OCI-LY3 (cell line): ENCODE data around the gene CNTN1.

ENCODE experiments used
- H2AFZ ChIP-seq: fragments of 200-600, 300-600 bp; shearing (Covaris generic); 2 replicates; pipeline ENCODE4 v1.6.0; 2014; ENCODE audit warnings: antibody characterized with exemption, low read depth, low read length
- H3K27ac ChIP-seq: fragments of 200-600, 300-600 bp; sonication (generic); 2 replicates; pipeline ENCODE4 v1.5.1; 2014; ENCODE audit warnings: mild to moderate bottlenecking, low read length, moderate library complexity, mixed read lengths
- H3K27me3 ChIP-seq: fragments of 200-600, 300-600 bp; sonication (generic); 2 replicates; pipeline ENCODE4 v1.6.1; 2014; ENCODE audit warnings: low read depth, low read length, mixed read lengths
- H3K36me3 ChIP-seq: fragments of 200-600, 300-600 bp; sonication (generic); replicated peaks from 2 replicates; pipeline ENCODE3; 2014; ENCODE audit warnings: low read depth, low read length, mixed read lengths
- H3K4me1 ChIP-seq: fragments of 300-600, 200-600 bp; sonication (generic); 2 replicates; pipeline ENCODE4 v1.6.1; 2014; ENCODE audit warnings: low read length, mixed read lengths
- H3K4me2 ChIP-seq: fragments of 200-600, 300-600 bp; sonication (generic); 2 replicates; pipeline ENCODE4 v1.6.1; 2014; ENCODE audit warnings: low read length, mixed read lengths
- H3K4me3 ChIP-seq: fragments of 300-600, 200-600 bp; sonication (generic); 2 replicates; pipeline ENCODE4 v1.5.1; 2014; ENCODE audit warnings: antibody characterized with exemption, mild to moderate bottlenecking, low read length, moderate library complexity
- H3K79me2 ChIP-seq: fragments of 300-600, 200-600 bp; shearing (Covaris generic); 2 replicates; pipeline ENCODE4 v1.6.1; 2014; ENCODE audit warnings: mild to moderate bottlenecking, low read length, mixed read lengths
- H3K9ac ChIP-seq: fragments of 300-600, 200-600 bp; shearing (Covaris generic); 2 replicates; pipeline ENCODE4 v1.6.0; 2014; ENCODE audit warnings: mild to moderate bottlenecking, low read length, moderate library complexity
- H3K9me3 ChIP-seq: fragments of 200-600, 300-600 bp; shearing (Covaris generic); 2 replicates; pipeline ENCODE4 v1.6.1; 2014; ENCODE audit warnings: low read length, mixed read lengths; ENCODE audit not compliant: insufficient read depth
- H4K20me1 ChIP-seq: fragments of 200-600, 300-600 bp; sonication (generic); 2 replicates; pipeline ENCODE4 v1.6.1; 2016; ENCODE audit warnings: low read length, mixed read lengths; ENCODE audit not compliant: insufficient read depth
- EZH2phosphoT487 ChIP-seq: fragments of 200-600 bp; shearing (Covaris generic); IDR thresholded peaks from 2 replicates; pipeline ENCODE4 v1.6.1; 2018; ENCODE audit warnings: antibody characterized with exemption, mixed run types, low read depth
- TF ChIP-seq, protein P1 (sequence below): fragments of 200-600, 300-600 bp; sonication (generic); IDR thresholded peaks from 2 replicates; pipeline ENCODE4 v1.5.1; 2014; ENCODE audit warnings: antibody characterized with exemption, low read length, low read depth

The CNTN1 gene

DNA sequence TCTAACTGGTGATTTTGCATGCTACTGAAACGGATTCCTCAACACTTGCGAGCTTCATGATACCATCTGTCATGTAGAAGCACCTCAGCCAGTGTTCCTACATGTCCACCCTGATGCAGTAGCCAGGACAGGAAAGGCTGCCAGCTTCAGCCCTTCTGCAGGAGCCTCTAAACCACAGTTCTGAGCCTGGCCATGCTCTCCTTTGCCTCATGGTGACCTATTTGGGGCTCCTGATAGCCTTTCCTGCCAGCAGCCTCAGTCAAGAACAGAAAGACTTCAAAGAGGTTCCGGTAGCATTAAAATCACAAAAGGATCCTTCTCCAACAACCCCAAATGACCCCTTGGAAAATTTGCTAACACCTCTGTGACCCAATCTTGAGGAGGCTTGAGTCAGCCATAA lies 96.0 kb downstream of the CNTN1 start:
- no peak overlapping the region for H3K4me3 ChIP-seq
- no peak overlapping the region for H3K9ac ChIP-seq
- no peak overlapping the region for H3K4me2 ChIP-seq

DNA sequence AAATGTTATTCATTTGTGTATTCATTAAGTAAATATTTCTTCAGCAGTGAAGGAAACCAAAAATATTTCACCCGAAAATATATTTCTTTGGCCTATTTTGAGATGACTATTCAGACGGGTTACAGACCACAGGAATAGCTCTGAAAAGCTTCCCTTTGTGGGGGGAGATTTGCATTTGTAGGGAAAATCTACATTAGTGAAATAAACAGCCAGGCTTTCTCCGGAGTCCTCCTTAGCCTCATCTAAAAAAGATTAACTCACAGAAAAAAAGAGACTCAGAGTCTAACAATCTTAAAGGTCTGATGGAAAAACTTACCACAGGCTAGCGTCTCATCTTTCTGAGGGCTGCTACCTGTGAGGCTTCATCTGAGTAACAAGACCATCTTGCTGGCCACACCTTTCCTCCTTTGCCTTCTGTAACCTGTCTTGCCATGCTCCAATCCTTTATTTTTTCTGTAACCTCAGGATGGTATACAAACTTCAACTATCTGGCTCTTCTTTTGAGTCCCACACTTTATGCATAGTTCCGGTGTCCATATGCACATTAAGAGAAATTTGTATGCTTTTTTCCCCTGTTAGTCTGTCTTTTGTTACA lies 100.7 kb downstream of the CNTN1 start:
- H3K4me1 ChIP-seq, result no peaks in the 10 kb centered on the region
- H3K9ac ChIP-seq, result no peak overlapping the region
- H3K79me2 ChIP-seq, result no peaks in the 10 kb centered on the region
- H3K4me3 ChIP-seq, result no peak overlapping the region
- no peaks in the 10 kb centered on the region for H3K9me3 ChIP-seq
- no peak overlapping the region for H3K27ac ChIP-seq
- TF ChIP-seq EZH2phosphoT487, result no peak
- TF ChIP-seq, protein P1, sequence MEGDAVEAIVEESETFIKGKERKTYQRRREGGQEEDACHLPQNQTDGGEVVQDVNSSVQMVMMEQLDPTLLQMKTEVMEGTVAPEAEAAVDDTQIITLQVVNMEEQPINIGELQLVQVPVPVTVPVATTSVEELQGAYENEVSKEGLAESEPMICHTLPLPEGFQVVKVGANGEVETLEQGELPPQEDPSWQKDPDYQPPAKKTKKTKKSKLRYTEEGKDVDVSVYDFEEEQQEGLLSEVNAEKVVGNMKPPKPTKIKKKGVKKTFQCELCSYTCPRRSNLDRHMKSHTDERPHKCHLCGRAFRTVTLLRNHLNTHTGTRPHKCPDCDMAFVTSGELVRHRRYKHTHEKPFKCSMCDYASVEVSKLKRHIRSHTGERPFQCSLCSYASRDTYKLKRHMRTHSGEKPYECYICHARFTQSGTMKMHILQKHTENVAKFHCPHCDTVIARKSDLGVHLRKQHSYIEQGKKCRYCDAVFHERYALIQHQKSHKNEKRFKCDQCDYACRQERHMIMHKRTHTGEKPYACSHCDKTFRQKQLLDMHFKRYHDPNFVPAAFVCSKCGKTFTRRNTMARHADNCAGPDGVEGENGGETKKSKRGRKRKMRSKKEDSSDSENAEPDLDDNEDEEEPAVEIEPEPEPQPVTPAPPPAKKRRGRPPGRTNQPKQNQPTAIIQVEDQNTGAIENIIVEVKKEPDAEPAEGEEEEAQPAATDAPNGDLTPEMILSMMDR, result no peak
- H2AFZ ChIP-seq, result no peak overlapping the region
- H3K36me3 ChIP-seq, result no peaks in the 10 kb centered on the region
- H3K4me2 ChIP-seq, result no peak overlapping the region
- H3K27me3 ChIP-seq, result no peaks in the 10 kb centered on the region
- H4K20me1 ChIP-seq, result no peaks in the 10 kb centered on the region

More for the DNA sequence above, 96.0 kb downstream of the CNTN1 start:
- no peak for TF ChIP-seq EZH2phosphoT487
- TF ChIP-seq, protein P1, result no peak
- Histone ChIP-seq H2AFZ (no peak overlapping the region), H3K27me3 (no peaks in the 10 kb centered on the region), H4K20me1 (no peaks in the 10 kb centered on the region), H3K27ac (no peak overlapping the region), H3K4me1 (no peaks in the 10 kb centered on the region), H3K9me3 (no peaks in the 10 kb centered on the region), H3K36me3 (no peaks in the 10 kb centered on the region), H3K79me2 (no peaks in the 10 kb centered on the region)

DNA sequence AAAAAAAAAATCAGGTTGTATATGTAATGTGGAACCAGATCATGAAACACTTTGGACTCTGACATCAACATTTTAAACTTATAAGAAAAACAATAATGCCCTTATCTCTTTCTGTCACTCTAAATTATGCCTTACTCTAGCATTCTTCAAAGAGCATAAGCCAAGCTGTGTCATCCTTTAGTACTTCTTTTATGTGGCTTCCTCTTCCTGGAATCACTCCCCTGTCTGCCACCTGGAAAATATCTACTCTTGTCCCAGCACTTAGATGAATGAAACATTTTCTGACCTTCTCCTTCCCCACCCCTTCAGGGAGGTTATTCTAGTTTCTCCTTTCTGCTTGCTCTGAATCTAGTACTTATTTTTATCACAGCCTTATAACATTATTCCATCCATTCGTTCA lies 101.2 kb downstream of the CNTN1 start:
- Histone ChIP-seq H3K27ac (no peak overlapping the region), H3K36me3 (no peaks in the 10 kb centered on the region), H3K4me3 (no peak overlapping the region), H3K79me2 (no peaks in the 10 kb centered on the region), H3K9me3 (no peaks in the 10 kb centered on the region), H3K27me3 (no peaks in the 10 kb centered on the region), H2AFZ (no peak overlapping the region), H4K20me1 (no peaks in the 10 kb centered on the region), H3K4me1 (no peaks in the 10 kb centered on the region), H3K4me2 (no peak overlapping the region), H3K9ac (no peak overlapping the region)
- no peak for TF ChIP-seq EZH2phosphoT487
- TF ChIP-seq, protein P1, result no peak

DNA sequence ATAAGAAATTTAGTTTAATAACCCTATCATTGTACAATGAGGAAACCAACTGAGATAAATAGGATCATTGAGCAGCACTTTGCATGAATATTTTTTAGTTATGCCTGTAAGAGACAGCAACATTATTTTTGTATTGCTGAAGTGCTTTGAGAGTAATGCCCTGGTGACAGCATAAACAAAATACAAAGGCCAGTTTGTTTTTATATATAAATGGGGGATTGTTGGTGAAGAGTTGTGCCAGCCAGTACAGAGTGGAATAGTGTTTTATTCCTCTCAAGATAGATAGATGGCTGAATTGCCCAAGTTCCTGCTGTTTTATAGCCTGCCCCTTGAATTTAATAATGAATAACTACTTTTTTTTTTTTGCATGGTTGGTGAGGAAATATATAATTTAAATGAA lies 101.8 kb downstream of the CNTN1 start:
- H3K79me2 ChIP-seq, result no peaks in the 10 kb centered on the region
- no peak overlapping the region for H3K4me2 ChIP-seq
- no peaks in the 10 kb centered on the region for H3K4me1 ChIP-seq
- H2AFZ ChIP-seq, result no peak overlapping the region
- no peaks in the 10 kb centered on the region for H3K27me3 ChIP-seq
- no peaks in the 10 kb centered on the region for H3K36me3 ChIP-seq
- H3K4me3 ChIP-seq, result no peak overlapping the region
- no peak for TF ChIP-seq EZH2phosphoT487
- TF ChIP-seq, protein P1, result no peak
- H3K27ac ChIP-seq, result no peak overlapping the region
- no peaks in the 10 kb centered on the region for H3K9me3 ChIP-seq
- H3K9ac ChIP-seq, result no peak overlapping the region
- no peaks in the 10 kb centered on the region for H4K20me1 ChIP-seq
